Urinary bladder (tissue), 4 donors: ENCODE measurements around the gene MED27. TPM values are rescaled to one million over a fixed set of nuclear protein-coding genes. Genes with fewer than 3 reads are reported as not detected.

Experiments used
- DNase-seq: peaks from one replicate; pipeline ENCODE4 v3.0.0-alpha.2; 2015; ENCODE audit errors: extremely low spot score
- H3K27ac ChIP-seq: one replicate; pipeline ENCODE4 v1.5.1; 2013; ENCODE audit warnings: low read depth, mild to moderate bottlenecking, moderate library complexity
- H3K36me3 ChIP-seq: one replicate; pipeline ENCODE4 v1.6.1; 2013; ENCODE audit warnings: mild to moderate bottlenecking, moderate library complexity; ENCODE audit not compliant: insufficient read depth
- H3K4me1 ChIP-seq: one replicate; pipeline ENCODE4 v1.6.1; 2013; ENCODE audit warnings: mild to moderate bottlenecking, moderate library complexity; ENCODE audit not compliant: insufficient read depth
- H3K4me3 ChIP-seq: one replicate; pipeline ENCODE4 v1.5.1; 2013; ENCODE audit warnings: low read depth, low read length
- WGBS: extraction: QIAGEN DNeasy Blood & Tissue Kit; methylation state at CpG from one replicate; pipeline ENCODE4 v1.1.7; 2013; 5-methylcytosine and 5-hydroxymethylcytosine counted together
- polyA plus RNA-seq: library from polyadenylated mRNA; stranded (reverse); fragments of 200-250 nt; gene quantifications from one replicate; pipeline ENCODE4 v1.2.3, GENCODE V29; 2013
- total RNA-seq: library from RNA; depleted of rRNA; stranded (reverse); fragments of >200 nt; gene quantifications from one replicate; pipeline ENCODE4 v1.2.3, GENCODE V29; 2014
- donor health status: healthy with polysubstance abuse.
- donor health status: healthy.

MED27 gene
- total and polyA plus RNA-seq, 2 donors: 7.7 to 26.6 TPM

DNA sequence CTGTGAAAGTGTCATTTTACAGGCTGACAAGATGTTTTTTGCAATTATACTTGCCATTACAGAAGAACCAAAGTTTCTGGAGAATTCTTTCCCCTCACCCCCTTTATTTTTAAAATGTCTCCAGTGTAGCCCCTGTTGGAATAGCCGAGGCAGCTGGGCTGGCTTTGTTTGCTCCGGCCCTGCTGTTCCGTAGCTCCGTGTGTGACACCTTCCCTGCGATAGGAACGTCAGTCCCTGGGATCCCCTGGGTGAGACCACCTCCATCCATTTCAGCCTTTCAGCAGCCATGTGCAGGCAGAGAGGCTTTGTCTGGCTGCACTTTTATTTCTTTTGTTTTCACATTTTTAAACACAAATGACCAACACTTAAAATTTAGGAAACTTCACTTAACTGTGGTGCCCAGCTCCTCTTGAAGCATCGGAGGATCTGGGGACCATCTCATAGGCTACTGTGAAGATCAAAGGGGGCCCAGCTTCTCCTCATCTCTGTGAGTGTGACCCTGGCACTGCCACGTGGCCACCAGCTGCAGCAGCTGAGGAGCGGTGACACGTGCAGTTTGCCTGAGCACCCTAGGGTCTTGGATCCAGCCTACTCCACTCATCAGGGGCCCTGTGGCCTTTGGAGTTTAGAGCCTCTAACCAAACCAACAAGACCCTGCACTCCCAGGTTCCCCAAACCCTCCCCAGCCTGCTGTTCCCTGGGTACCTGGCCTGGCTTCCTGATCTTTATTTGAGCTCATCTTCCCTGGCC lies 214.0 kb downstream of the MED27 start:
- WGBS: 88% methylated on average over 10 of the region's 10 CpGs
- no peak for DNase-seq

DNA sequence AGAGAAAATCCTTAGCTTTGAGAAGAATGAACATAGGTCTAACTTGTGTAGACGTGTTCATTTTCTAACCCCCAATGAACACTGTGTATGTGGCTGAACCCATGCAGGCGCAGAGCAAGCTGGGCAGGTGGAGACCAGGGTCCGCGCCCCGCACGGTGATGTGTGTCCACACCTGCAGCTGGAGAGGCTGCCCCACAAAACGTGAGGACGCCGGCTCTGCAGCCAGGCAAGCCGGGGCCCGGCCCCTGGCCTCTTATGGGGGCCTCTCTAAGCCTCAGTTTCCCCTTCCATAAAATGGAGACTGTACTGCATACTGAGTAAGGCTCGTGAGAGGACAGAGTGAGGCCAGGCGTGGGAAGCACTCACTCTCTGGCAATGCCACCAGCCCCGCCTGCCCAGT lies 215.1 kb downstream of the MED27 start:
- no peak for DNase-seq
- no peaks in the 10 kb centered on the region for H3K4me1 ChIP-seq
- H3K36me3 ChIP-seq: no peaks in the 10 kb centered on the region
- no peak overlapping the region for H3K27ac ChIP-seq
- H3K4me3 ChIP-seq: no peak overlapping the region
- 94% methylated on average over 14 of the region's 14 CpGs for WGBS

More for the DNA sequence above, 214.0 kb downstream of the MED27 start:
- Histone ChIP-seq H3K4me3 (no peak overlapping the region), H3K27ac (no peak overlapping the region), H3K36me3 (no peaks in the 10 kb centered on the region), H3K4me1 (no peaks in the 10 kb centered on the region)

DNA sequence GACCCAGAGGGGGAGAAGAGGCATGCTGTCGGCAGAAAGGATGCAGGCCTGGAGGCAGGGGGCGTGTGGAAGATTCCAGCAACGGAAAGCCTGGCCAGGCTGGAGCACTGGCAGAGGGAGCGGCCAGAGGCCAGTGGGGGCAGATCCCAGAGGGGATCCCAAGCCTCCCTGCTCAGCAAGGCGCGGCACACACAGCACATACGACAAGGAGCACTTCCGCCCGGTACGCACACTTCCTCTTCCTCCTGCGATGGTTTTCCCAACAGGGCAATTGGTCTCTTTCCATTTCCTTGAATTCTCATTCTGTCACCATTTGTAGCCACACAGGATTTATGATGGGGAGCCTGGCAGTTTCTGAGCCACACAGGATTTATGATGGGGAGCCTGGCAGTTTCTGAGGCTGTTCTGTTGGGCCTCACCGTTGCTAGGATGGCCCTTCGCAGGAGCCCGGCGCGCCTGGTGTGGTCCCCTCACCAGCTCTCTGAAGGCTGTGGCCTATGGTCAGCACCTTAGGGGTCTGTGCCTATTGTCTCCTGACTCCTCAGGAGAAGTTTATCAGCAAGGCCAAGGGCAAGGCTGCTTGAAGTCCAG lies 216.3 kb downstream of the MED27 start:
- no peak for DNase-seq
- no peaks in the 10 kb centered on the region for H3K4me1 ChIP-seq
- no peaks in the 10 kb centered on the region for H3K36me3 ChIP-seq
- no peak overlapping the region for H3K4me3 ChIP-seq
- WGBS: 73% methylated on average over 16 of the region's 16 CpGs
- no peak overlapping the region for H3K27ac ChIP-seq

DNA sequence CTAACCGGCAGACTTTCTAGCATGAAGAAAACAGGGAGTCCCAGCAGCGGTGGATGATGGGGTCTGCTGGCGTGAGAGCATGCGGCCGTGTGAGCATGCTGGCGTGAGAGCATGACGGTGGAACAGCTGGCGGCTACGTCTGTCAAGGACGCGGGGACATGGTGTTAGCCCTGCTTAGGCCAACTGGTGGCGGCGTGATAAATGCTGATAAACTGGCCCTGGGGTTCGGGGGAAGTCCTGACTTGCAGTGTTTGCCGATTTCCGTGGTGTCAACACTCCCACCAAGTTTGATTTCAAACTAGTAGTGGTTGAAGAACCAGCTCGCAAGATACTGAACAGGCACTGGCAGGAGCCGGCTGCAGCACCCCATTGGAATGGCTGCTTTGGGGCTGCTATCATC lies 217.4 kb downstream of the MED27 start:
- Histone ChIP-seq H3K4me1 (no peaks in the 10 kb centered on the region), H3K27ac (no peak overlapping the region), H3K4me3 (no peak overlapping the region), H3K36me3 (no peaks in the 10 kb centered on the region)
- no peak for DNase-seq
- 81% methylated on average over 18 of the region's 18 CpGs for WGBS

DNA sequence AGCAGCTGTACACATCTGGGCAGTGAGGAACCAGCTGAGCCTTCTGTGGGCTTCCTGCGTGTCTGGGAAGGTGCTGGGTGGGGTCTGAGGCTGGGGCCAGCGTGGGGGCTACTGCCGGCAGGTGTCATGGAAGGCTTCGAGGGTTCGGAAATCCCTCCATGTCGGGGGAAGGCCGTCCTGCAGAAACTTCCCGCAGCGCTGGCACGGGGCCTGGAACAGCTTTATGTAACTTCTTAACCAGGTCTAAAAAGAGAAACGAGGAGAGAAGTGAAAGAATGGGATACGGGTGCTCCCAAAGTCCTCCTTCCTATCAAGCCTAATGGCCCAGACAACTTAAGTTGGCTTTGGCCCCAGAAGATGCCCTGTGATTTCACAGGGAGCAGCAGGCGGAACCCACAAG lies 219.2 kb downstream of the MED27 start:
- Histone ChIP-seq H3K27ac (no peak overlapping the region), H3K4me3 (no peak overlapping the region), H3K36me3 (no peaks in the 10 kb centered on the region), H3K4me1 (no peaks in the 10 kb centered on the region)
- no peak for DNase-seq
- WGBS: 77% methylated on average over 13 of the region's 13 CpGs

DNA sequence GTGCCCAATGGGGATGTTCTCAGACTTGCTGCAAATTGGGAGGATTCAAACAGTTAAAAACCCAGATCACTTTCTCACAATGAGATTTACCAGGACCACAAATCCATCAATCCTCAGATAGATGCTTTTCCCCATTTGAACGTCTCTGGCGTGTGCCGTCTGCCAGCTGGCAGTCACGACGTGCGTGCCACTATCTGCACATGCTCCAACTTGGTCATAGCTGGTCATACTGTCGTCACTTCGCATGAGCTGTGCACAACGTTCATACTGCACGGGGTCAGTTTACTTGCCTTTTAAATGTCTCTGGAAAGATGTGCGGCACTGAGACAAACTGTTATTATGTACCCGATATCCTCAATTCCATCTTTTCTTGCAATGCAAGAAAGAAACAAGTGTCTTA lies 221.5 kb downstream of the MED27 start:
- Histone ChIP-seq H3K4me3 (no peak overlapping the region), H3K27ac (no peak overlapping the region), H3K4me1 (no peaks in the 10 kb centered on the region), H3K36me3 (no peaks in the 10 kb centered on the region)
- DNase-seq: no peak
- 74% methylated on average over 12 of the region's 12 CpGs for WGBS

DNA sequence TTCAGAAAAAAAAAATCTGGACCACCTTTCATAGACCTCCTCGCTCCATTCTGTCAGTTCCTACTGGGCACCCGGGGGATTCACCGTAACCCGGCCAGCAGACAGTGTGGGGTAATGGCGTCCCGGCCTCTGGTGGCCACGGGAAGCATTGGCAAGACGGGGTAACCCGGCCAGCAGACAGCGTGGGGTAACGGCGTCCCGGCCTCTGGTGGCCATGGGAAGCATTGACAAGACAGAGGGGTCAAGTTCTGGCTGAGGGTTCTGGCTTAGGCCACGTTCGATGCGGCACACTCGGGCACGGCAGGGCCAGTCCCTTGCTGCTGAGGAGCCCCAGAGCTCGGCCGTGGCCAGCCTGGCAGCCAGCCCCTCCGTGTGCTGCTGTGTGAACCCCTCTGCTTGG lies 223.6 kb downstream of the MED27 start:
- Histone ChIP-seq H3K36me3 (no peaks in the 10 kb centered on the region), H3K27ac (no peak overlapping the region), H3K4me1 (no peaks in the 10 kb centered on the region), H3K4me3 (no peak overlapping the region)
- WGBS: 89% methylated on average over 21 of the region's 21 CpGs
- no peak for DNase-seq

DNA sequence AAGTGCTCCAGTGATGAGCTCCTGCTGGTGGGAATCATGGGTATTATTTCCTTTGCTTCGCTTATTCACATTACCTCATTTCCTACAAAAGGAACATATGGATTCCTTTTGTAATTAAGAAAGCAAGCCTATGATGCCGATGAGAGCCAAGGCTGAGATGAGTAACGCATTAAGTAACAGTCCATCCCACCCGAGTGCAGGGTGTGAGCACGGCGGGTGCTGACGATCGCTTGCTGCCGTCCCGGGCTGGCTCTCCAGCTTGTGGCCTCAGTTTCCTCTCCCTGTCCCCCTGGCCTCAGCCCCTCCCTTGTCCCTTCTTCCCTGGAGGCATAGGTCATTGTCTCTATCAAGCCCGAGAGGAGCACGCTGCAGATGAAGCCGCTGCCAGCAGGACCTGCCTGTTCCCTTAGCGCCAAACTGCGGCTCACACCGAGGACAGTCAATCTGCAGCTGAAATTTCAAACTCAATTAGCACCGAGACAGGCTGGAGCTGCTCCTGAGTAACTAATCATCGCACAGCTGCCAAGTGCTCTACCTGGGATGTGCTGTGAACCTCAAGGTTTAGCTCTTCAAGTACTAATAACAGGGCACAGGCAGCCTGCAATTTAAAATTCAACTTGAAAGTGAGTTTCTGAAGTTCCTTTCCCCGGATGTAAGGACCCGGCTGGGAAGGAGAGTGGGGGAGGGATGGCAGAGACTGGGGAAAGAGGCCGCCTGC lies 224.6 kb downstream of the MED27 start:
- no peaks in the 10 kb centered on the region for H3K4me1 ChIP-seq
- no peak overlapping the region for H3K27ac ChIP-seq
- H3K4me3 ChIP-seq: no peak overlapping the region
- WGBS: 35% methylated on average over 21 of the region's 21 CpGs
- no peak for DNase-seq
- H3K36me3 ChIP-seq: no peaks in the 10 kb centered on the region

DNA sequence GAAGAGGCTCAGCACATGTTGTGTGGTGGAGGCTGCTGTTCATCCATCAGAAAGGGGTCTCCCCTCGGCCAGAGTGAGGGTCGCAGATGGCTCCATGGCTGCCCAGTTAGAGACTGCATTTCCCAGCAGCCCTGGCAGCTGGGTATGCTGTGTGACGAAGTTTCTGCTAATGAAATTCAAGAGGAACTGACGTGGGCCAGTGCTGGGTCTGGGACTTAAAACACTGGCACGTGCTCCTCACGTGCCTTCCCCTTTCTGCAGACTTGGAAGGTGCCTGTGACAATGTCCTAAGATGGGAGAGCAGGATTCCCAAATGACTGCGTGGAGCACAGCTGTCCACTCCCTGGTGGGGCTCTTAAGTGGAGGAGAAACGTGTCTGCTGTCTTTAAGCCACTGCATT lies 225.3 kb downstream of the MED27 start:
- H3K4me1 ChIP-seq: no peaks in the 10 kb centered on the region
- H3K36me3 ChIP-seq: no peaks in the 10 kb centered on the region
- 54% methylated on average over 8 of the region's 8 CpGs for WGBS
- no peak overlapping the region for H3K4me3 ChIP-seq
- H3K27ac ChIP-seq: no peak overlapping the region
- DNase-seq: no peak

DNA sequence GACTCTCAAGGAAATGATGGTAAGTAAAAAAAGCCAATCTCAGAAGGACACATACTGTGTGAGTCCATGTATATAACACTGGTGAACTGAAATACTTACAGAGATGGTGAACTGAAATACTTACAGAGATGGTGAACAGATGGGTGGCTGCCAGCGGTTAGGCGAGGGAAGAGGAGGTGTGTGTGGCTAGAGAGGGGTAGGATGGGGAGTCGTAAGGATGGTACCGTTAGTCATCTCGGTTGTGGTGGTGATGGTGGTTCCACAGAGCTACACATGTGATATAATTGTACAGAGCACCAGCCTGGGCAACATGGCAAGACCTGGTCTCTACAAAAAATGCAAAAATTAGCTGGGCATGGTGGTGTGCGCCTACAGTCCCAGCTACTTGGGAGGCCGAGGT lies 226.2 kb downstream of the MED27 start:
- DNase-seq: no peak
- no peaks in the 10 kb centered on the region for H3K36me3 ChIP-seq
- 82% methylated on average over 7 of the region's 7 CpGs for WGBS
- no peak overlapping the region for H3K27ac ChIP-seq
- H3K4me1 ChIP-seq: no peaks in the 10 kb centered on the region
- H3K4me3 ChIP-seq: no peak overlapping the region

DNA sequence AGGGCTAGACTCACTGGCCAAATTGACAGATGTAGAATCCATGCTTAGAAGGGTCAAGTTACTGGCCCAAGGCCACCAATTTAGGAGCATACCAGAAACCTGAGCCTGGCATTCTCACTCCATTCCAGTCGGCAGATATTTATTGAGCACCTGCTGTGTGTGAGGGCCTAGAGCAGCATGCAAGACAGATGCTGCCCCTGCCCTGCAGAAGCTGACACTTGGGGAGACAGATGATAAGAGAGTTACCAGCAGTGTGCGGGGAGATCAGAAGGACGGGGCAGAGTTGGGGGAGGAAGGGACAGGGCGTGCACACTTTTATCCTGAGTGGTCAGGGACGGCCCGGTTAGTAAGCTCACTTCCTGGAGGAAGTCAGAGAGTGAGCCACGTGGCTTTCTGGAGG lies 228.3 kb downstream of the MED27 start:
- no peak for DNase-seq
- no peak overlapping the region for H3K27ac ChIP-seq
- no peaks in the 10 kb centered on the region for H3K4me1 ChIP-seq
- H3K36me3 ChIP-seq: no peaks in the 10 kb centered on the region
- WGBS: 53% methylated on average over 7 of the region's 7 CpGs
- H3K4me3 ChIP-seq: no peak overlapping the region

DNA sequence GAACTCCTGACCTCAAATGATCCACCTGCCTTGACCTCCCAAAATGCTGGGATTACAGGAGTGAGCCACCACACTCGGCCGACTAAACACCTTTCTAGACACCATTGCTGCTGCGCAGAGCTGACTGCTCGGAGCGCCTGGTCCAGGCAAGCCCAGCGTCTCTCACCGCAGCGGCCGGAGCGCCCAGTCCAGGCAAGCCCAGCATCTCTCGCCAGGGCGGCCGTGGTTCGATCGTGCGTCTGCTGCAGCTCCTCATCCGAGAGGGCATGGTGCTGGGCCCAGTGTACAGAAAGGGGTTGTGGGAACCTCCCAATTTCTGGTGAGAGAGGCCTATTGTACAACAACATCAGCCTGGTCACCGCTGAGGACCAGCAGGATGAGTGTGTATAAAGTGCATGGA lies 230.3 kb downstream of the MED27 start:
- H3K4me3 ChIP-seq: no peak overlapping the region
- 91% methylated on average over 18 of the region's 18 CpGs for WGBS

DNA sequence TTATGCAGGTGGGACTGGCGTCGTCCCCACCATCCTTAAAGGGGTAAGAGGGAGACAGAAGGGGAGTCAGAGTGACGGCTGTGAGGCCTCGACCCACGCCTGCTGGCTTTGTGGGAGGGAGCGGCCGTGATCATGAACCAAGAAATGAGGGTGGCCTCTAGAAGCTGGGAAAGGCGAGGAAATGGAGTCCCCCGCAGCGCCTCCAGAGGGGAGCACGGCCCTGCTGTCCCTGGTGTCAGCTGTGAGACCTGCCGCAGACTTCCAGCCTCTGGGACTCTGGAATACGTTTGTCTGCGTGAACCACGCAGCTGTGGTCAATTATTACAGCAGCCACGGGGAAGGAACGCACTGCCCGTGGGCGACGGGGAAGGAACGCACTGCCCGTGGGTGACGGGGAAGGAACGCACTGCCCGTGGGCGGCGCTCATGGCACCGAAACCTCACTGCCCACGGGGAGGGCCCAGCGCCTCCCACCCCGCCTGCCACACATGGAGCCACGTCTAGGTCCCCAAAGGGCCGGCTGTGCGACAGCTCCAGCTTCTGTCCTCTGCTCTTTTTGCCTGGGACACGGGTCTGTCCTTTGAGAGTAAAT lies 231.0 kb downstream of the MED27 start:
- Histone ChIP-seq H3K4me1 (no peaks in the 10 kb centered on the region), H3K36me3 (no peaks in the 10 kb centered on the region), H3K4me3 (no peak overlapping the region), H3K27ac (no peak overlapping the region)
- no peak for DNase-seq
- WGBS: 82% methylated on average over 35 of the region's 35 CpGs

More for the DNA sequence above, 230.3 kb downstream of the MED27 start:
- H3K4me1 ChIP-seq: no peaks in the 10 kb centered on the region
- DNase-seq: no peak
- no peaks in the 10 kb centered on the region for H3K36me3 ChIP-seq
- H3K27ac ChIP-seq: no peak overlapping the region
